Activated CD4-positive, alpha-beta T cell treated with anti-CD3 and anti-CD28 coated beads, Interleukin-2, amount 50 U/mL, for 48 hours (primary cell): ENCODE measurements around the gene BLVRB.
A peak's percentile ranks its signal among the peaks of the same experiment; 100 is the strongest.
"Not testable (repeated sequence)": the region's sequence is repeated elsewhere in the genome, so short reads cannot be mapped to it uniquely, and the experiment has no call there.

Experiments used
- DNase-seq, 2 experiments: peaks; one replicate each; pipeline ENCODE4 v3.0.0-alpha.2; 2020

Gene BLVRB

DNA sequence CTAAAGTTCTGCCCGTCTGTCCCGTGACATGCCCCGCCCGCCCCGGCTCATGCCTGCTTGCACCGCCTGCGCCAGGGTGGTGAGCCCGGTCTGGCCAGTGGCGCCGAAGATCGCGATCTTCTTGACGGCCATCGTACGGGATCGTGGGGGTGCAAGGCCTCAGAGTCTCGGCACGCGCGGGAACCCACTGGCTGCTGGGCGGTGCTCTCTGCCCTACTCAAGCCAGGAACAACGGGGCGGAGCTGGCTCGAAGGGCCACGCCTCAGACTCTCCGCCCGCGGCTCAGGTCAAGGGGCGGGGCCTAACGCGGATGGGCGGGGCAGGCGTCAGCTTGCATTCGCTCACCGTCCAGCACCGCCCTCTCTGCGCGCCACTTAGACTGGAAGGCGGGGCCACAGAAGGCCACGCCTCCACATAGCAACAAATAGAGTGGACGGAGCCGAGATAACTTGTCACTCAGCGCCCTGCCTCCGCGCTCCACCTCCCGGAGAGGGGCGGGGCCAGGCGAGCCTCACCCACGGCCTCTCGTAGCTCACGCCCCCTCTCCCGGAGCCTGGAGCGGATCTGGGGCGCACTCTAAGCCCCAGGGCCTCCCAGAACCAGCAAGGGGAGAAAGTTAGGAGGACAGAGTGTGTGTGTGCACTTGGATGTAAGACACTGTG is at the start of gene BLVRB:
TSS of gene BLVRB (minus strand) at position 189 of the 662 bp plus-strand sequence. CDS start at position 132, 57 bp downstream.
- peak; percentile 100 for DNase-seq

DNA sequence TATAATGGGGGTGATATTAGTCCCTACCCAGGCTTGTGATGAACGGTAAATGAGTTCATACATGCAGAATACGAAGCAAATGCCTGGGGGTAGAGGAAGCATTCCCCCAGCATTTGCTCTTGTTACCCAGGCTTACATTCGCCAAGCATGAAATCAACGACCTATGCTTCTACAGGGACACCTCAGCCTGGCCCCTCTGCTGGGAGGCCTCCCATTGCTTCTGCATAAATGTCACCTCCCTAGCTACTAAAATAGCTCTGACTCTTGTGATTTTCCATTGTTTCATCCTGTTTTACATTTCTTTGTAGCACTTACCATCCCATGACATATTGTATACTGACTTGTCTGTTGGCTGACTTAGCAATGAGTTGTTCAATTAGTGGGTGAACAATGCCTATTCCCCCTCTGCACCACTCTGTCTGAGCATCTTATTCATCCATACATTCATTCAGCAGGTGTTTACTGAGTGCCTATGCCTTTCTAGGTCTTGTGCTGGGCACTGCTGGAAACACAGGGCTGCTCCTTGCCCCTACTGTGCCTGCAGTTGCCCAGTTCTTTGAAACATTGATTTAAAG is 48.3 kb upstream of the BLVRB start:
- no peak for DNase-seq

DNA sequence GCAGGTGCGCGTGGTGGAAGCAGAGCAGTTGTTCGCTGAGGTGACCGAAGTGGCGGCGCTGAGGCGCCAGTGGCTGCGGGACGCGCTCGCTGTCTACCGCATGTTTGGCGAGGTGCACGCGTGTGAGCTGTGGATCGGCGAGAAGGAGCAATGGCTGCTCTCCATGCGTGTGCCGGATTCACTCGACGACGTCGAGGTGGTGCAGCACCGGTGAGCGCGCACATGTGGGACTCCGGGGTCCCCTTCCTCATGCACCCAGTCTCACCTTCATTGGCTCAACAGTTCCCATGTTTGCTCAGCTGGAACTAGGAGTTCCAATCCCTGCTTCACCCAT is 47.8 kb upstream of the BLVRB start:
- no peak for DNase-seq

DNA sequence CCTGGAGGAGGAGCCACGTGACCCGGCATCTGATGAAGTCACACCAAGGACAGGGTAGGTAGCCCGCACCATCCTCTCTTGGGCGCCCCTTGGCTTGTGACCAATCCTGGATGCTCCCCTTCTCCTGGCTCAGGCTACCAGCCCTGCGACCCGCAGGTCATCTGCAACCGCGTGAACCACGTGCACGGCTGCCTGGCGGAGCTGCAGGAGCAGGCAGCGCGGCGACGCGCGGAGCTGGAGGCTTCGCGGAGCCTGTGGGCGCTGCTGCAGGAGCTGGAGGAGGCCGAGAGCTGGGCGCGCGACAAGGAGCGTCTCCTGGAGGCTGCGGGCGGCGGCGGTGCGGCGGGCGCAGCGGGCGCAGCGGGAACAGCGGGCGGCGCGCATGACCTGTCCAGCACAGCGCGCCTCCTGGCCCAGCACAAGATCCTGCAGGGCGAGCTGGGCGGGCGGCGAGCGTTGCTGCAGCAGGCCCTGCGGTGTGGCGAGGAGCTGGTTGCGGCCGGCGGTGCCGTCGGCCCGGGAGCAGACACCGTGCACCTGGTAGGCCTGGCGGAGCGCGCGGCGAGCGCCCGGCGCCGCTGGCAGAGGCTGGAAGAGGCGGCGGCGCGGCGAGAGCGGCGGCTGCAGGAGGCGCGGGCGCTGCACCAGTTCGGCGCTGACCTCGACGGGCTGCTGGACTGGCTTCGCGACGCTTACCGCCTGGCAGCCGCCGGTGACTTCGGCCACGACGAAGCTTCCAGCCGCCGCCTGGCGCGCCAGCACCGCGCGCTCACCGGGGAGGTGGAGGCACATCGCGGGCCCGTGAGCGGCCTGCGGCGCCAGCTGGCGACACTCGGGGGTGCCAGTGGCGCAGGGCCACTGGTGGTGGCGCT is 47.2 kb upstream of the BLVRB start:
- no peak for DNase-seq

DNA sequence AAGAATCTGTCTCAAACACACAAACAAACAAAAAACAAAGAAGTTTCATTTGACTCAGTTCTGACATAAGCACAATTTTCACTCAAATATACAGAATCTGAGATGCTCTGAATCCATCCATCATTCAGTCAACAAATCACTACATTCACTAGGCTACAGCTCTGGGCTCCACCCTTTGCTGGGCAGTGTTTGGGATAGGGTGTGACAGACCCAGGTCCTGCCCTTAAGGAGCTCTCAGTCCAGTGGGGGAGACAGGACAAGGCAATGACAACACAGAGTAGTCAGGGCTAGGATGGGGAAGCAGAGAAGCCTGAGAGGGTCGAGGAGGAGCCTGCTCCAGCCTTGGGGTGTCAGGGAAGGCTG is 46.5 kb upstream of the BLVRB start:
- DNase-seq = no peak

DNA sequence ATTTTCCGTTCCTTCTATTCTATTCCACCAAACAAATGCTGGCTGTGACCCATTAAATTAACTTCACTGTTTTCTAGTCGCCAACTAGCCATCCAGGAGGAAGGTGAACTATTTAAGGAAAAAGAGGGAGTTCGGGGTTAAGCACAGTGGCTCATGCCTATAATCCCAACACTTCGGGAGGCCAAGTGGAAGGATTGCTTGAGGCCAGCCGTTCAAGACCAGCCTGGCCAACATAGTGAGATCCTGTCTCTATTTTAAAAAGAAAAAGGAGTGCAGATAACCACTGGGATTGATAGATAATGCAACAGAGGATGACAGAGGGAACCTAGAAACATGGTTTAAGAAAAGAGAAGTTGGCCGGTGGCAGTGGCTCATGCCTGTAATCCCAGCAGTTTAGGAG is 45.9 kb upstream of the BLVRB start:
- DNase-seq = no peak

DNA sequence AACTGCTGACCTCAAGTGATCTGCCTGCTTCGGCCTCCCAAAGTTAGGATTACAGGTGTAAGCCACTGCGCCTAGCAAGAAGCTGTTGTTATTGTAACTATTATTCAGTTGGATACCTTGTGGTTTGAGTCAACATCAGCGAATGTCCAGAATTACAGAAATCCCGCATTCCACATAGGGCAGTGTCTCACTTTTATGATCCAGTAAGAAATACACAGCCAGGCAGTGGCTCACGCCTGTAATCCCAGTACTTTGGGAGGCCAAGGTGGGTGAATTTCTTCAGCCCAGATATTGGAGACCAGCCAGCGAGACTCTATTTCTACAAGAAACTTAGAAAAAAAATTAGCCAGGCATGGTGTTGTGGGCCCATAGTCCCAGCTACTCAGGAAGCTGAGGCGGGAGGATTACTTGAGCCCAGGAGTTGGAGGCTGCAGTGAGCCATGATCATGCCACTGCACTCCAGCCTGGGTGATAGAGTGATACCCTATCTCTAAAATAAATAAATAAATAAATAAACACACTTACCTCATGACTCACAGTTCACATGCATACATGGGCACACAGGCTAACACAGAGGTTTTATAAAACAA is 45.1 kb upstream of the BLVRB start:
- DNase-seq = no peak

DNA sequence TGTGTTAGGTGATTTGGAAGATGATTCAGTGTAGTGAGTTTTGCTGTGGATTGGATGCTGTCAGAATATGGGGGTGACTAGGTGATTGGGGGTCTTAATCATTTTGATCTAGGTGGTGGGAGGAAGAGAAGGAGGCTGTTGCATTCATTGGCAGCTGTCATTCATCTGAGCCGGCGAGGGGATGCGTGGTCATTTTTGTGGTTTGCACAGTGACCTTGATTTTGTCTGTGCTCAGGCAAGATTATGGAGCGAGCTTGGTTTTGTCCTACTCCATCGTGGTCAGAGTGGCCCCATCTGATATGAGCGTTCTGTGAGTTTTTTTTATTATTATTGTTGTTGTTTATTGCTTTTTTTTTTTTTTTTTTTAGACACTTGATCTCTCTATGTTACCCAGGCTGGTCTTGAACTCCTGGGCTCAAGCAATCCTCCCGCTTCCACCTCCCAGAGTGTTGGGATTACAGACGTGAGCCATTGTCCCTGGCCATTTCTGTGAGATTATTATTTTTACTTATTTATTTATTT is 43.3 kb upstream of the BLVRB start:
- DNase-seq = no peak

DNA sequence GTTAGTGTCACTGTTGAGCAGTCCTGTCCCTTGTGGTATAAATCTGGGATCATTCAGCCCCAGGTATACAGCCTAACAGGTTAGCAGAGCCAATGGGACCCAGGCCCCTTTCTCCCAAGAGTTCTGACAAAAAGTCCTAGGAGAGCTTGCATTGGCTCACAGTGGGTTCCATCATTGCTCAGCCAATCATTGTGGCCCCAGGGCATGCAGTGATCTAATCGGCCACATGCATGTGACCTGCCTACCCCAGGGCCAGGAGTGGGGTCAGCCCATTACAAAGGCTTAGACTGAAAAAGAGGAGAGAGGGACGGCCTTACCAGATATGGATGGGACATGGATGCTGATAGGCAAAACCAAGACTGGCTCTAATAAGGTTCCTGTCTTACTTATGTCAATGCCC is 42.3 kb upstream of the BLVRB start:
- DNase-seq = no peak

DNA sequence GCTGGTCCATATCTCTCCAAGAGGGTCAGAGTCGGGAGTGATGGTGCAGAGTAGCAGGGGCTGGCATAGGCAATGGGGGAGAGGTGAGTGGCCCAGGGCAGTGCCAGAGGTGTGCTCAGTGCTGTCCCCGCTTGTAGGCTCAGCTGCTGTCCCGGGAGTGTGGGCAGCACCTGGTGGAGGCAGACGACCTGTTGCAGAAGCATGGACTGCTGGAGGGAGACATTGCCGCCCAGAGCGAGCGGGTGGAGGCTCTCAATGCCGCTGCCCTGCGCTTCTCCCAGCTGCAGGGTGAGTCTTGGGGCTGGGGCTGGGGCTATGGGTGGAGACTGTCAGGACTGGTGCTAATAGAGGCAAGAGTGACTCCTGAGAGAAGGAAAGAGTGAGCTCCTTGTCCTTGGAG is 40.6 kb upstream of the BLVRB start:
- no peak for DNase-seq

DNA sequence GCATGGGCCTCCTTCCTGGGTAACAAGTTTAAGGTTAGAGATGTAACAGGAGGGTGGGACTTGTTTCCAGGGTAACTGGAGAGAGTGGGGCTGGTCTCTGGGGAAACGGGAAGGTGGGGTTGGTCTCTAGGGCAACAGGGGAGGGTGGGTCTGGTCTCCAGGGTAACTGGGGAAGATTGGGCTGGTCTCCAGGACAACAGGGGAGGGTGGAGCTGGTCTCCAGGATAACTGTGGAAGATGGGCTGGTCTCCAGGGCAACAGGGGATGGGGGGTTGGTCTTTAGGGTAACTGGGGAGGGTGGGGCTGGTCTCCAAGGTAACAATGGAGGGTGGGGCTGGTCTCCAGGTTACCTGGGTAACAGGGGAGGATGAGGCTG is 37.8 kb upstream of the BLVRB start:
- no peak for DNase-seq

DNA sequence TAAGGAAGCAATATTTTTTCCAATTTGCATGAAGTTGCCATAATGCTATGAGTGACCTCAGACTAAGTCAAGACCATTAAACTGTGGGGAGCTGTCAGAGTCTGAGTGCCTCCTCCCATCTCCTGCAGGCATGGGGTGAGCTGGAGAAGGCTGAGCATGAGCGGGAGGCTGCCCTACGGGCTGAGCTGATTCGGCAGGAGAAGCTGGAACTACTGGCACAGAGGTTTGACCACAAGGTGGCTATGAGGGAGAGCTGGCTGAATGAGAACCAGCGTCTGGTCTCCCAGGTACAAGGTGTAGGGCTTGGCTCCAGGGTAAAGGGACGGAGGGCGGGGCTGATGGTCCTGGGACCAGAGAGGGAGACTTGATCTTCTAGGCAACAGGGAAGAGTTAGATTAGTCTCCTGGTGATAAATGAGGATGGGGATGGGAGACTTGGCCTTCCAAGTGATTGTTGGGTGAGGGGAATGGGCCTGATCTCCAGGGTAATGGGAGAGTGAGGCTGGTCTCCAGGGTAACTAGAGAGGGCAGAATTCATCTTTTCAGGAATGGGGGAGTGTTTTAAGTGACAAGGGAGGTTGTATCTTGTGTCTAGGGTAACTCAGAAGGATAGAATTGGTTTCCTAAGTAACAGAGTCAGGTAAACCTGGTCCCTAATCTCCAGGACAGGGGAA is 37.2 kb upstream of the BLVRB start:
- DNase-seq = no peak

DNA sequence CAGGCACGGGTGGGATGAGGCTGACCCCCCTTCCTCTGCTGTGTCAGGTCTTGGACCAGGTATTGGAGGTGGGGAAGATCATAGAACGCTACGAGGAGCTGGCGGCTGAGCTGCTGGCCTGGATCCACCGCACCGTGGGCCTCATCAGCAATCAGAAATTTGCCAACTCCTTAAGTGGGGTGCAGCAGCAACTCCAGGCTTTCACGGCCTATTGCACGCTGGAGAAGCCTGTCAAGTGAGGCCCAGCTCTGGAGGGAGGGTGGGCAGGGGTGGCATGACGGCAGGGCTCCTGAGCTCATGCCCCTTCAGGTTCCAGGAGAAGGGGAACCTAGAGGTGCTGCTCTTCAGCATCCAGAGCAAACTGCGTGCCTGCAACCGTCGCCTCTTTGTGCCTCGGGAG is 36.5 kb upstream of the BLVRB start:
- DNase-seq = no peak

DNA sequence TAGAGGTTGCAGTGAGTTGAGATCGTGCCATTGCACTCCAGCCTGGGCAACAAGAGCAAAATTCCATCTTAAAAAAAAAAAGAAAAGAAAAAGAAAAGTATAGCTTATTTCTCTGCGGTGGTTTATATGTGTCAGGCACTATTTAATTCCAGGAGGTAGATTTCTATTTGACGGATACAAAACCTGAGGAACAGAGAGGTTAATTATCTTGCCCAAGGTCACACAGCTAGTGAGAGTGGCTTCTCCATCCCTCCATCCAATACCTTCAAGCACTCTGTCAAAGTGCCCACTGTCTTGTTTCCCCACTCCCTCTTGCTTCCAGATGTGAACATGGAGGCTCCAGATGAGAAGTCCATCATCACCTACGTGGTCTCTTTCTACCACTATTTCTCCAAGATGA is 36.1 kb upstream of the BLVRB start:
- no peak for DNase-seq

DNA sequence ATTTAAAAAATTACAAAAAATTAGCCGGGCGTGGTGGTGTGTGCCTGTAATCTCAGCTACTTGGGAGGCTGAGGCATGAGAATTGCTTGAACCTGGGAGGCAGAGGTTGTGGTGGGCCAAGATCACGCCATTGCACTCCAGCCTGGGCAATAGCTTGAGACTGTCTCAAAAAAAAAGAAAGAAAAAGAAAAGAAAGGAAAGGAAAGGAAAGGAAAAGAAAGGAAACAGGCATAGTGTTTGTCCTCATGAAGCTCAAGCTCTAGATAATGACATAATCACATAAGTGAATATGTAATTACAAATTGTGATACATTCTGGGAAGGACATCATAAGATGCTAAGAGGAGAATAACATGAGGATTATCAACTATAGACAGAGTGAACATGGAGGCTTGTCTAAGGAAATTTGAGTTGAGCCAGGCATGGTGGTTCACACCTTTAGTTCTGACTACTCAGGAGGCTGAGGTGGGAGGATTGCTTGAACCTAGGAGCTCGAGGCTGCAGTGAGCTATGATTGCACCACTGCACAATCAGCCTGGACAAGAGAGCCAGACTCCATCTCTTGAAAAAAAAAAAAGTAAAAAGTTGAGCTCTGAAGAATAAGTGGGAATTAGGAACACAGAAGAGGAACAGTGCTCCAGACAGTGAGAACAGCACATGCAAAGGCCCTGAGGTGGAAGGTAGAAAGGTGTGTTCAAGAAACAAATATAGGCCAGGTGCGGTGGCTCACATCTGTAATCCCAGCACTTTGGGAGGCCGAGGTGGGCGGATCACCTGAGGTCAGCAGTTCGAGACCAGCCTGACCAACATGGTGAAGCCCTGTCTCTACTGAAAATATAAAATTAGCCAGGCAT is 35.4 kb upstream of the BLVRB start:
- not testable (repeated sequence) for DNase-seq

DNA sequence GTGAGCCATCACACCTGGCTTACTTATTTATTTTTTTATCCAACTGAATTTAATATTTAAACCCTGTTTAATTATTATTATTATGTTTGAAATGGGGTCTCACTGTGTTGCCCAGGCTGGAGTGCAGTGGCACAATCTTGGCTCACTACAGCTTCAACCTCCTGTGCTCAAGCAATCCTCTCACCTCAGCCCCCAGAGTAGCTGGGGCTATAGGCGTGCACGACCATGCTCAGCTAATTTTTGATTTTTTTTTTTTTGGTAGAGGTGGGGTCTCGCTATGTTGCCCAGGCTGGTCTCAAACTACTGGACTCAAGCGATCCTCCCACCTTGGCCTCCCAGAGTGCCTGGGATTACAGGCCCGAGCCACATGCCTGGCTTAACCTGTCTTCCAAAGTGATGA is 33.8 kb upstream of the BLVRB start:
- no peak for DNase-seq

DNA sequence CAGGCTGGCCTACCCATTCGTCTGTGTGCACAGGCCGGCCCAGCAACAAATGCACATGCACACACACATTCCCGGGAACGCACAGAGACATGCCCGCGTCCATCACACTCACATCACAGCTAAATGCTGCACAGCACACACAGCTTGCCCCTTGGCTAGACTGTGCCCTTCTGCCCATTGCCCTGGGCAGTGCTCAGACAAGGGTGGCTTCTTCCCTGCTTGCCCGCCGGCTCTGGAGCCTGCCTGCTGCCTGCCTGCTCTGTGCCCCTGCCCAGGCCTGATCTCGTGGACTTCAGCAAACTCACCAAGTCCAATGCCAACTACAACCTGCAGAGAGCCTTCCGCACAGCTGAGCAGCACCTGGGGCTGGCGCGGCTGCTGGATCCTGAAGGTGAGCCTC is 31.7 kb upstream of the BLVRB start:
- no peak for DNase-seq

DNA sequence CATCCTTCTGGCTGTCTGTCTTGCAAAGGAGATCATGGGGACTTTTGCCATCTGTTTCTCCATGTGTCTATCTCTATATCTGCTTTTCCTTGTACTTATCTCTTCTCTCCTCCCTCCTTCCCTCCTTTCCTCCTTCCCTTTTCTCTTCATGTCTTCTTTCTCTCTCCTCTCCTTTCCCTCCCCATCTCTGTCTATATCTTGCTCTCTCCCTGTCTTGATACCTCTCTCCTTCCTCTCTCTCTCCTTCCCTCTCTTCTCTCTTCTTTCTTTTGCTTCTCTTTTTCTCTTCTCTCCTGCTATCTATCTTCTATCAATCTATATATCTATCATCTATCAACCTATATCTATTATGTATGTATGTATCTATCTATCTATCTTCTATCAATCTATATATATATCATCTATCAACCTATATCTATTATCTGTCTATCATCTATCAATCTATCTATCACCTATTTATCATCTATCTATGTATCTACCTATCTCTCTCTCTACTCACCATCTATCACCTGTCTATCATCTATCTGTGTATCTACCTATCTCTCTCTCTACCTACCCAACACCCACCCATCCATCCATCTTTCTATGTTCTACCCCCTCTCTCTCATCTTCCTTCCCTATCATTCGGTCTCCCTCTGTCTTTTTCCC is 28.8 kb upstream of the BLVRB start:
- DNase-seq = no peak

DNA sequence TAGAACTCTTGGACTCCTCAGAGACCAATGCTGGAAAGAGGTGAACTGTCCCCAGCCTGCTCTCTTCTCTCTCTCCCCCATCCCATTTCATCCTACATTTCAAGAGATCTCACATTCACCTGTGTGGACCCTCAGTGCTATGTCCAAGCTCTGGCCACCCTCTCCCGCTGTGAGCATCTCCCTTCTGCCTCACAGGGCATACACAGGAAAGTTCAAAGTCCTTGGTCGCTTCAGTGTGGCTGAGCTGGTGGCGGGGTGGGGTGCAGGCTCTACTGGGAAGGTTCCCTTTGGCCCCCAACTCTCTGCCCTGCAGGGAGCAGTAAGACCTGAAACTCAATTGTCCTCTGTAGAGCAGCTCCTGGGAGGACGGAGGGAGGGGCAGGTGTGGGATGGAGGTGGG is 28.2 kb upstream of the BLVRB start:
- DNase-seq = no peak

DNA sequence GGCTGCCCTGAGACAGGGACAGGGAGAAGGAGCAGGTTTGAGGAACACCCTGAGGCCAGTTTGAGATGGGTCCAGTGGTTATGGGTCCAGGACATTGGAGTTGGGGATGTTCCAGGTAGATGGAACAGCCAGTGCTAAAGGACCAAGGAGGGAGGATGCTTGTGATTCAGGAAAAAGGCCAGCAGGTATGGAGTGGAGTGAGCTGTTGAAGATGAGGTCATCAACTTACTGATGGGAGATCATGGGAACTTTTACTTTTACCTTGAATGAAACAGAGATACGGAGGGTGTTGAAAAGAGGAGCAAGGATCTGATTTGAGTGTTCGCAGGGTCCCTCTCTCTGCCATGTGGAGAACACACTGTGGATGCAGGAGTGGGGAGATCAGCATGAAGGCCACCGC is 26.7 kb upstream of the BLVRB start:
- DNase-seq = no peak

DNA sequence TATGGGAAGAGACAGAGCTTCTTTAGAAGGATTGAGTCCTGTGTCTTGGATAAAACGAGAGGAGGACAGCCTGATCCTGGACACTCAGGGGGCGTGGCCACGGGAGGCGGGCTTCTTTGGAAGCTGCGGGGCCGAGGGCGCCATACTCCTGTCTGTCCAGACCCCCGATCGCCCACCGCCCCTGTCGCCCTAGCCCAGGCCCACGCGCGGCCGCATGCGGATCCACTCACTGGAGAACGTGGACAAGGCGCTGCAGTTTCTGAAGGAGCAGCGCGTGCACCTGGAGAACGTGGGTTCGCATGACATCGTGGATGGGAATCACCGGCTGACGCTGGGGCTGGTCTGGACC is 24.3 kb upstream of the BLVRB start:
- DNase-seq = no peak

DNA sequence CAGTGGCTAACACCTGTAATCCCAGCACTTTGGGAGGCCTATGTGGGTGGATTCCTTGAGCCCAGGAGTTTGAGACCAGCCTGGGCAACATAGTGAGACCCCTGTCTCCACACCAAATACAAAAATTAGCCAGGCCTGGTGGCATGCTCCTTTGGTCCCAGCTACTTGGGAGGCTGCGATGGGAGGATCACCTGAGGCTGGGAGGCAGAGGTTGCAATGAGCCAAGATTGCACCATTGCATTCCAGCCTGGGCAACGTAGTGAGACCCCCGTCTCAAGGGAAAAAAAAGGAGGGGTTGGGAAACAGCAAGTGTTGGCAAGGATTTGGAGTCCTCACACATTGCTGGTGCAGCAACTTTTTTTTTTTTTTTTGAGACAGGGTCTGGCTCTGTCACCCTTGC is 20.5 kb upstream of the BLVRB start:
- no peak for DNase-seq
